ENCODE results near the gene CST8. TPM values are rescaled to one million over a fixed set of nuclear protein-coding genes. Genes with fewer than 3 reads are reported as not detected.

The CST8 gene
- total RNA-seq, 1 donor: not detected

DNA sequence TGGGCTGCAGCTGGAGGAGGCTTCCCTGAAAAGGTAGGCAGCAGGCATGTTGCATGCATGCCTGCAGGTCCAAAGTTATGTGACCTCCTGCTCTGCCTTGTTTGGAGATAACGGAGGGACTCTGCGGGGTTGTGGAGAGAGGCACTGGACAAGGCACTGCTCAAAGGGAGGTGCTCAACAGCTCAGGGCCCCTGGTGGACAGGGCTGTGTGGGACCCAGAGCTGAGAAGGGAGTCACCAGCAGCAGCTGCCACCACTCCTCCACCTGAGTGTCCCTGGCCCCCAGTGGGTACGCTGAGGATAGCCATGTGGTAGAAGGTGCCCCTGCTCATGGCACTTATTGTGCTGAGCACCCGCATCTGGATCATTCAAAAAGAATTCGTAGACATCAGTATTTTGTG, 15.5 kb upstream of the CST8 start:
- no peak overlapping the region for H3K27ac ChIP-seq (ENCODE audit: low read depth, low read length)
- no peak overlapping the region for H2AFZ ChIP-seq (ENCODE audit: low read length)
- H3K4me1 ChIP-seq (ENCODE audit: insufficient read depth, low read length): no peaks in the 10 kb centered on the region
- no peaks in the 10 kb centered on the region for H3K36me3 ChIP-seq (ENCODE audit: insufficient read depth, low read length)
- H3K4me2 ChIP-seq (ENCODE audit: insufficient read depth, low read length): no peak overlapping the region
- no peaks in the 10 kb centered on the region for H3K27me3 ChIP-seq (ENCODE audit: insufficient read depth, low read length)
- TF ChIP-seq, protein P1, sequence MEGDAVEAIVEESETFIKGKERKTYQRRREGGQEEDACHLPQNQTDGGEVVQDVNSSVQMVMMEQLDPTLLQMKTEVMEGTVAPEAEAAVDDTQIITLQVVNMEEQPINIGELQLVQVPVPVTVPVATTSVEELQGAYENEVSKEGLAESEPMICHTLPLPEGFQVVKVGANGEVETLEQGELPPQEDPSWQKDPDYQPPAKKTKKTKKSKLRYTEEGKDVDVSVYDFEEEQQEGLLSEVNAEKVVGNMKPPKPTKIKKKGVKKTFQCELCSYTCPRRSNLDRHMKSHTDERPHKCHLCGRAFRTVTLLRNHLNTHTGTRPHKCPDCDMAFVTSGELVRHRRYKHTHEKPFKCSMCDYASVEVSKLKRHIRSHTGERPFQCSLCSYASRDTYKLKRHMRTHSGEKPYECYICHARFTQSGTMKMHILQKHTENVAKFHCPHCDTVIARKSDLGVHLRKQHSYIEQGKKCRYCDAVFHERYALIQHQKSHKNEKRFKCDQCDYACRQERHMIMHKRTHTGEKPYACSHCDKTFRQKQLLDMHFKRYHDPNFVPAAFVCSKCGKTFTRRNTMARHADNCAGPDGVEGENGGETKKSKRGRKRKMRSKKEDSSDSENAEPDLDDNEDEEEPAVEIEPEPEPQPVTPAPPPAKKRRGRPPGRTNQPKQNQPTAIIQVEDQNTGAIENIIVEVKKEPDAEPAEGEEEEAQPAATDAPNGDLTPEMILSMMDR (IDR thresholded peaks at IDR 0.05; ENCODE audit: extremely low read depth, low read depth, low read length): no peak
- DNase-seq (ENCODE audit: insufficient read length, low spot score, missing footprints): no peak
- no peaks in the 10 kb centered on the region for H3K9me3 ChIP-seq (ENCODE audit: low read depth, low read length)
- no peaks in the 10 kb centered on the region for H3K79me2 ChIP-seq (ENCODE audit: insufficient read depth, low read length)
- no peaks in the 10 kb centered on the region for H4K20me1 ChIP-seq (ENCODE audit: insufficient read depth, low read length)
- no peak overlapping the region for H3K4me3 ChIP-seq (ENCODE audit: insufficient read depth, low read length)

DNA sequence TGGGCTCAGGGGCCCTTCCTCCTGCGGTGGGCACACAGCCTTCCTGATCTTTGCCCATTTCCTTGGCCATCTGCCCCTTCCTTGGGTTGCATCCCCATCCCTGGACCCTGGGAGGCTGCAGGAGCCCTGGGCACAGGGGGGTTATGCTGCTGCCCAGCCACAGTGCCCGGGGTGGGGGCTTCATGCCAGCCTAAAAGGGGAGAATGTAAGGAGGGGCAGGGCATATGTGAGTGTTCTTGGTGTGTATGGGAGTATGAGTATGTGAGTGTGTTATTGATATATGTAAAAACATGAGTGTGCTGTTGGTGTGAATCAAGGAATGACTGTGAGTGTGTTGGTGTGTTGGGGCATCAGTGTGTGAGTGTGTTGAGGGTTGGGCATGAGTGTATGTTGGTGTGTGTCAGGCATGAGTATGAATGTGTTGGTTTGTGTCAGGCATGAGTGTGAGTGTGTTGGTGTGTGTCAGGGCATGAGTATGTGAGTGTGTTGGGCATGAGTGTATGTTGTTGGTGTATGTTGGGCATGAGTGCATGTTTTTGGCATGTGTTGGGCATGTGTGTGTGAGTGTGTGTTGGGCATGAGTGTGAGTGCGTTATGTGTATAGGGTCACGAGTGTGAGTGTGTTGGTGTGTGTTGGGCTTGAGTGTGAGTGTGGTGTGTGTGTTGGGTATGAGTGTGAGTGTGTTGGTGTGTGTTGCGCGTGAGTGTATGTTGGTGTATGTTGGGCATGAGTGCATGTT, 14.7 kb upstream of the CST8 start:
- Histone ChIP-seq H3K4me2 (ENCODE audit: insufficient read depth, low read length) (no peak overlapping the region), H3K9me3 (ENCODE audit: low read depth, low read length) (no peaks in the 10 kb centered on the region), H3K79me2 (ENCODE audit: insufficient read depth, low read length) (no peaks in the 10 kb centered on the region), H3K4me1 (ENCODE audit: insufficient read depth, low read length) (no peaks in the 10 kb centered on the region), H3K4me3 (ENCODE audit: insufficient read depth, low read length) (no peak overlapping the region), H3K36me3 (ENCODE audit: insufficient read depth, low read length) (no peaks in the 10 kb centered on the region), H2AFZ (ENCODE audit: low read length) (no peak overlapping the region), H3K27ac (ENCODE audit: low read depth, low read length) (no peak overlapping the region), H3K27me3 (ENCODE audit: insufficient read depth, low read length) (no peaks in the 10 kb centered on the region), H4K20me1 (ENCODE audit: insufficient read depth, low read length) (no peaks in the 10 kb centered on the region)
- no peak for DNase-seq (ENCODE audit: insufficient read length, low spot score, missing footprints)
- TF ChIP-seq, protein P1 (IDR thresholded peaks at IDR 0.05; ENCODE audit: extremely low read depth, low read depth, low read length): no peak

DNA sequence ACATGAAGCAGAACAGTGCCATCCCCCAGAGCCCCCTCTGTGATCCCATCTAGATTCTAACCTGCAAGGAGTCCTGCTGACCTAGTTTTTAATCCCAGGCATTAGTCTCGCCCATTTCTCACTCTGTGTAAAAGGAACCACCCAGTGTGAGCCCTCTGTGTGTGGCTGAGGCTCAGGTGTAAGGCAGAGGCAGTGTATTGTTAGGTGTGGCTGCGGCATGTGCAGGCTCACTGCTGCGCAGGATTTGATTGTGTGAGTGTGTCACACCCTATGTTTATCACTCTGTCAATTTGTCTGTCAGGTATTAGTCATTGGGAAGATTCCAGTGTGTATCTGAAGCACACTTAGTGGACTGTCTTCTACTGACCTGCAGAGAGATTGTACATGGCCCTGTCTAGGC, 13.7 kb upstream of the CST8 start:
- Histone ChIP-seq H3K4me3 (ENCODE audit: insufficient read depth, low read length) (no peak overlapping the region), H3K27ac (ENCODE audit: low read depth, low read length) (no peak overlapping the region), H2AFZ (ENCODE audit: low read length) (no peak overlapping the region), H3K79me2 (ENCODE audit: insufficient read depth, low read length) (no peaks in the 10 kb centered on the region), H4K20me1 (ENCODE audit: insufficient read depth, low read length) (no peaks in the 10 kb centered on the region), H3K9me3 (ENCODE audit: low read depth, low read length) (no peaks in the 10 kb centered on the region), H3K36me3 (ENCODE audit: insufficient read depth, low read length) (no peaks in the 10 kb centered on the region), H3K4me2 (ENCODE audit: insufficient read depth, low read length) (no peak overlapping the region), H3K4me1 (ENCODE audit: insufficient read depth, low read length) (no peaks in the 10 kb centered on the region), H3K27me3 (ENCODE audit: insufficient read depth, low read length) (no peaks in the 10 kb centered on the region)
- TF ChIP-seq, protein P1 (IDR thresholded peaks at IDR 0.05; ENCODE audit: extremely low read depth, low read depth, low read length): no peak
- no peak for DNase-seq (ENCODE audit: insufficient read length, low spot score, missing footprints)

DNA sequence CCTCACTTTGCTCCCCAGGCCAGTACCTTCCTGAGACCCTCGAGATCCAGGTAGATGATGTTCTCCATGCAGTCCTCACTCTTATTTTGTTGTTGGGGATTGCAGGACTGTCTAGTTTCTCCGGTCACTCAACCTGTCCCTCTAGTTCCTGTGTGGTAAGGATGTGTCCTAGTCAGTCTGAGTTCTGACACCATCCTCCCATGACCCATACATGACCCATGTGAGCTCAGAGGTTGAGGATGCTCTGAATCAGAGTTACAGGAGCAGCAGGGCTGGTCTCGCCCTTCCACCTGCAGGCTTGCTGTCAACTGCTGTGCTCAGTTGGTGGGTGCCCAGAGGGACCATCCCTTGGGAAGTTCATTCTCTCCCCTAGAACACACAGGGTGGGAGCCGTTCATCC, 11.9 kb upstream of the CST8 start:
- no peak overlapping the region for H3K27ac ChIP-seq (ENCODE audit: low read depth, low read length)
- H3K79me2 ChIP-seq (ENCODE audit: insufficient read depth, low read length): no peaks in the 10 kb centered on the region
- H2AFZ ChIP-seq (ENCODE audit: low read length): no peak overlapping the region
- H3K4me2 ChIP-seq (ENCODE audit: insufficient read depth, low read length): no peak overlapping the region
- H3K27me3 ChIP-seq (ENCODE audit: insufficient read depth, low read length): no peaks in the 10 kb centered on the region
- H4K20me1 ChIP-seq (ENCODE audit: insufficient read depth, low read length): no peaks in the 10 kb centered on the region
- no peaks in the 10 kb centered on the region for H3K4me1 ChIP-seq (ENCODE audit: insufficient read depth, low read length)
- DNase-seq (ENCODE audit: insufficient read length, low spot score, missing footprints): no peak
- TF ChIP-seq, protein P1 (IDR thresholded peaks at IDR 0.05; ENCODE audit: extremely low read depth, low read depth, low read length): no peak
- H3K4me3 ChIP-seq (ENCODE audit: insufficient read depth, low read length): no peak overlapping the region
- no peaks in the 10 kb centered on the region for H3K36me3 ChIP-seq (ENCODE audit: insufficient read depth, low read length)
- no peaks in the 10 kb centered on the region for H3K9me3 ChIP-seq (ENCODE audit: low read depth, low read length)
